Karpas-422 (cell line): ENCODE results near the gene PIGQ. TPM values are rescaled to one million over a fixed set of nuclear protein-coding genes. Genes with fewer than 3 reads are reported as not detected.

Experiments used
- DNase-seq: peaks from one replicate; pipeline ENCODE4 v3.0.0-alpha.2; 2015
- H2AFZ ChIP-seq: fragments of 200-600 bp; sonication (generic); 2 replicates; pipeline ENCODE4 v1.6.1; 2014; ENCODE audit warnings: antibody characterized with exemption, low read length, mixed read lengths
- H3K27ac ChIP-seq: fragments of 200-600 bp; sonication (generic); 2 replicates; pipeline ENCODE4 v1.5.1; 2014; ENCODE audit warnings: mild to moderate bottlenecking, low read length, moderate library complexity
- H3K27me3 ChIP-seq: fragments of 200-600 bp; sonication (generic); 2 replicates; pipeline ENCODE4 v1.6.1; 2014; ENCODE audit warnings: low read length, mixed read lengths
- H3K36me3 ChIP-seq: fragments of 200-600 bp; sonication (generic); 2 replicates; pipeline ENCODE4 v1.6.1; 2014; ENCODE audit warnings: low read length, mixed read lengths; ENCODE audit not compliant: insufficient read depth
- H3K4me1 ChIP-seq: fragments of 200-600 bp; sonication (generic); 2 replicates; pipeline ENCODE4 v1.6.1; 2014; ENCODE audit warnings: mild to moderate bottlenecking, low read length, mixed read lengths
- H3K4me2 ChIP-seq: fragments of 200-600 bp; sonication (generic); 2 replicates; pipeline ENCODE4 v1.6.1; 2014; ENCODE audit warnings: low read length, low read depth, mild to moderate bottlenecking; ENCODE audit not compliant: poor library complexity, severe bottlenecking
- H3K4me3 ChIP-seq: fragments of 200-600 bp; sonication (generic); 2 replicates; pipeline ENCODE4 v1.5.1; 2014; ENCODE audit warnings: mild to moderate bottlenecking, antibody characterized with exemption, low read length, mixed read lengths
- H3K79me2 ChIP-seq: fragments of 200-600 bp; sonication (generic); 2 replicates; pipeline ENCODE4 v1.6.1; 2014; ENCODE audit warnings: mild to moderate bottlenecking, low read length, mixed read lengths
- H3K9ac ChIP-seq: fragments of 200-600 bp; sonication (generic); 2 replicates; pipeline ENCODE4 v1.6.0; 2014; ENCODE audit warnings: low read length
- H3K9me2 ChIP-seq: fragments of 200-600 bp; sonication (generic), shearing (Covaris generic); replicated peaks from 2 replicates; pipeline ENCODE4 v1.6.0; 2014; ENCODE audit warnings: mild to moderate bottlenecking, low read length, moderate library complexity; ENCODE audit not compliant: insufficient read depth
- H3K9me3 ChIP-seq: fragments of 300-700, 200-600 bp; sonication (generic); 2 replicates; pipeline ENCODE4 v1.6.1; 2014; ENCODE audit warnings: low read length, mixed read lengths
- H4K20me1 ChIP-seq: fragments of 200-600 bp; sonication (generic); 2 replicates; pipeline ENCODE4 v1.6.1; 2014; ENCODE audit warnings: mild to moderate bottlenecking, antibody characterized with exemption, low read length, low read depth; ENCODE audit not compliant: insufficient read depth
- total RNA-seq: library from RNA; depleted of rRNA; stranded (reverse); fragments of >200 nt; shearing (Covaris generic); gene quantifications from 2 replicates; pipeline ENCODE4 v1.2.3, GENCODE V29; 2014; ENCODE audit warnings: low replicate concordance

PIGQ gene
- total RNA-seq, 1 experiment from 2014 or later, result 35.7 TPM

DNA sequence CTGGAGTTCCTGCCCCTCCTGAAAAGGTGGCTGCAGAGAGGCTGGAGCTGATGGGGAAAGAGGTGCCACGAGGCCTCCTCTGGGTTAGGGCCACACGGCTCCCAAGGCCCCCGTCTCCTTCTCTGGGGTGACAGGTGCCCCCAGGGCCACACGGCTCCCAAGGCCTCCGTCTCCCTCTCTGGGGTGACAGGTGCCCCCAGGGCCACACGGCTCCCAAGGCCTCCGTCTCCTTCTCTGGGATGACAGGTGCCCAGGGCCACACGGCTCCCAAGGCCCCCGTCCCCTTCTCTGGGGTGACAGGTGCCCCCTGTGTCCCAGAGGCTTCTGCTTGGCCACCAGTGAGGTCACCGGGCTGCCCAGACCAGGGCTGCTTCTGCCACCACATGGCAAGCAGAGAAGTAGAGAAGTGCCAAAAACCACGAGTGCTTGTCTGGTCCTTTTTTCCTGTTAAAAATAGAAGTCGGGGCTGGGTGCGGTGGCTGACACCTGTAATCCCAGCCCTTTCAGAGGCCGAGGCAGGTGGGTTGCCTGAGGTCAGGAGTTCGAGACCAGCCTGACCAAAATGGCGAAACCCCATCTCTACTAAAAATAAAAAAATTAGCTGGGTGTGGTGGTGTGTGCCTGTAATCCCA, 38.2 kb upstream of the PIGQ start:
- H3K27ac ChIP-seq, result no peak overlapping the region
- H2AFZ ChIP-seq, result no peak overlapping the region
- no peaks in the 10 kb centered on the region for H3K9me3 ChIP-seq
- peaks cover 26% of the 10 kb centered on the region for H4K20me1 ChIP-seq
- H3K79me2 ChIP-seq, result peaks cover 73% of the 10 kb centered on the region
- H3K36me3 ChIP-seq, result no peaks in the 10 kb centered on the region
- no peaks in the 10 kb centered on the region for H3K9me2 ChIP-seq
- H3K9ac ChIP-seq, result no peak overlapping the region
- H3K4me2 ChIP-seq, result no peak overlapping the region
- no peak overlapping the region for H3K4me3 ChIP-seq
- no peak for DNase-seq
- H3K4me1 ChIP-seq, result peaks cover 12% of the 10 kb centered on the region
- H3K27me3 ChIP-seq, result no peaks in the 10 kb centered on the region

DNA sequence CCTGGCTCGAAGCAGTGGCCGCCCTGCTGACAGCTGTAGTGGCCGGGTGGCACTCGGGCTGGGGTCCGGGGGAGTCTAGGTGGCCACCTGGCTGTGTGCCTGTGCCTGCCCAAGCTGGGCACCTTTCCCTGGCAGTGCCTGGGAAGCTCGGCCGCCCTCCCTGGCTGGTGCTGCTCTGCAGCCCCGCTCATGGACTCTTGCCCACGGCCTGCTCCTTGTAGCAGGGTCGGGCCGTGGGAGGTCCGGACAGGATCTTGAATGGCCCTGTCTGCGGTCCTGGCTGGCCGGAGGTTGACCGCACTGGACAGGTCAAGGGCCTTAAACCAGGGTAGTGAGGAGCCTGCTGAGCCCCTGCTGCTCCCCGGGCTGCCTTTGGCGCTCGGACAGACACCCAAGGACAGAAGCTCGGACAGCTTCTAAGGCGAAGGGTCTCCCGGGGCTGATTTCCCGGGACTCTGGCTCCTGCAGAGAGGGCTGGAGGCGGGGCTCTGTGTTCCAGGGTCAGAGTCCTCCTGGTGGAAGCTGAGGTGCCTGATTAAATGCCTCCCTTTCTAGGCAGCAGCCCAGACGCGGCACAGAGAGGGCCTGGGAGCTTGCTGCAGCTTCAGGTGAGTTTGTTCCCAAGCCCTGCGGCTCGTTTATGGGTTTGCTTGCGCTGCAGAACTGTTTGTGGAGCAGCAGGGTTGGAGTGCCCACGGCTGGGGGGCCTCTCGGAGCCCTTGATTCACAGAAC, 36.2 kb upstream of the PIGQ start:
- Histone ChIP-seq H3K4me3 (no peak overlapping the region), H3K9ac (no peak overlapping the region), H4K20me1 (peaks cover 26% of the 10 kb centered on the region), H3K4me2 (no peak overlapping the region), H3K27me3 (no peaks in the 10 kb centered on the region), H3K79me2 (peaks cover 76% of the 10 kb centered on the region), H3K9me2 (no peaks in the 10 kb centered on the region), H3K36me3 (no peaks in the 10 kb centered on the region; the same call in 1 of the 2 replicates), H3K27ac (no peak overlapping the region), H2AFZ (no peak overlapping the region), H3K9me3 (no peaks in the 10 kb centered on the region), H3K4me1 (peaks cover 9% of the 10 kb centered on the region)
- no peak for DNase-seq

DNA sequence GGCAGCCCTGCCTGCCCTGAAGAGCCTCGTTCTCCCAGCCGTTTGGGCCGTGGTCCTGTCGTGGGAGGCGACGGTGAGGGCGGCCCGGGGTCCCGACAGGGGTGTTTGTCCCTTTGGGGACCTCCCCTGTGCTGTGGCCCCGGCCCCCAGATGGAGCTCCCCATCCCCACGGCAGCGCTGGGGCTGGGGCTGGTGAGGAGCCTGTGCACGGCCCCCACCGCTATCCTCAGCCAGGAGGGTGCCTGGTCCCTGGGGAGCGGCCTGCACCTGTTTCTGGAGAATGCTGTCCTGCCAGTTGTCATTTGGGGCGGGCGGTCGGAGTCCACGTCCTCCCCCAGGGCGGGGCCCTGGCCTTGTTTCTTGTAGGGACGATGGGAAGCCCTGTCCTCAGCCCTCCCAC, 35.6 kb upstream of the PIGQ start:
- Histone ChIP-seq H4K20me1 (peaks cover 24% of the 10 kb centered on the region), H3K9me3 (no peaks in the 10 kb centered on the region), H3K9ac (no peak overlapping the region), H3K9me2 (no peaks in the 10 kb centered on the region), H3K79me2 (peaks cover 73% of the 10 kb centered on the region), H3K36me3 (peaks cover 2% of the 10 kb centered on the region), H2AFZ (no peak overlapping the region), H3K27ac (no peak overlapping the region), H3K4me2 (no peak overlapping the region), H3K4me3 (no peak overlapping the region), H3K4me1 (peaks cover 6% of the 10 kb centered on the region), H3K27me3 (no peaks in the 10 kb centered on the region)
- no peak for DNase-seq

DNA sequence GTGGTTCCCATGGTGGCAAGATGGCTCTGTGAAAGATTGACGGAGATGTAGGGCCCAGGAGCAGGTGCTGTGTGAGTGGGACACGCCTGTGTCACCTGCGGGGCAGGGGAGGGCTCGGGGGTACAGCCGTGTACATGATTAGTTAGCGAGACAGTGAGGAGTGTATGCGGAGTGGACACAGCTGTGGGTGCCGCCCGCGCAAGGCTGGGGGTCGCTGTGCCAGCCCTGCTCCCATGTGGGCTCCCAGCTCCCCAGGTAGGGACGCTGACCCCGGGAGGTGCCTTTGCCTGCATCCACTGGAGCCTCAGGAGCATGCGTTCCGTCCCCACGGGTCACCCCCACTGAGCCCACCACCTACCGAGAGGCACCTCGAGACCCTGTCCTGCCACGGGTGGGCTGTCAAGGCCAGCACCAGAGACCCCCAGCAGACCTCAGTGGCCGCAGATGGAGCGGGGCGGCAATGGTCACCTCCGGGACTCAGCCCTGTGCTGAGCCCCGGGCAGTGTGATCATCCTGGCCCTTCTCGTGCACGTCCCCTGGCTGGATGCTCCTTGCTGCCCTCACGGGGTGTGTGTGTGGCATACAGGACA, 34.8 kb upstream of the PIGQ start:
- H3K79me2 ChIP-seq, result peaks cover 73% of the 10 kb centered on the region
- DNase-seq, result no peak
- H3K27me3 ChIP-seq, result no peaks in the 10 kb centered on the region
- H3K9ac ChIP-seq, result no peak overlapping the region
- no peak overlapping the region for H3K4me3 ChIP-seq
- no peak overlapping the region for H3K27ac ChIP-seq
- H3K9me3 ChIP-seq, result no peaks in the 10 kb centered on the region
- H3K36me3 ChIP-seq, result peaks cover 3% of the 10 kb centered on the region
- H3K9me2 ChIP-seq, result no peaks in the 10 kb centered on the region
- H2AFZ ChIP-seq, result no peak overlapping the region
- peaks cover 16% of the 10 kb centered on the region for H4K20me1 ChIP-seq
- no peak overlapping the region for H3K4me2 ChIP-seq
- no peaks in the 10 kb centered on the region for H3K4me1 ChIP-seq

DNA sequence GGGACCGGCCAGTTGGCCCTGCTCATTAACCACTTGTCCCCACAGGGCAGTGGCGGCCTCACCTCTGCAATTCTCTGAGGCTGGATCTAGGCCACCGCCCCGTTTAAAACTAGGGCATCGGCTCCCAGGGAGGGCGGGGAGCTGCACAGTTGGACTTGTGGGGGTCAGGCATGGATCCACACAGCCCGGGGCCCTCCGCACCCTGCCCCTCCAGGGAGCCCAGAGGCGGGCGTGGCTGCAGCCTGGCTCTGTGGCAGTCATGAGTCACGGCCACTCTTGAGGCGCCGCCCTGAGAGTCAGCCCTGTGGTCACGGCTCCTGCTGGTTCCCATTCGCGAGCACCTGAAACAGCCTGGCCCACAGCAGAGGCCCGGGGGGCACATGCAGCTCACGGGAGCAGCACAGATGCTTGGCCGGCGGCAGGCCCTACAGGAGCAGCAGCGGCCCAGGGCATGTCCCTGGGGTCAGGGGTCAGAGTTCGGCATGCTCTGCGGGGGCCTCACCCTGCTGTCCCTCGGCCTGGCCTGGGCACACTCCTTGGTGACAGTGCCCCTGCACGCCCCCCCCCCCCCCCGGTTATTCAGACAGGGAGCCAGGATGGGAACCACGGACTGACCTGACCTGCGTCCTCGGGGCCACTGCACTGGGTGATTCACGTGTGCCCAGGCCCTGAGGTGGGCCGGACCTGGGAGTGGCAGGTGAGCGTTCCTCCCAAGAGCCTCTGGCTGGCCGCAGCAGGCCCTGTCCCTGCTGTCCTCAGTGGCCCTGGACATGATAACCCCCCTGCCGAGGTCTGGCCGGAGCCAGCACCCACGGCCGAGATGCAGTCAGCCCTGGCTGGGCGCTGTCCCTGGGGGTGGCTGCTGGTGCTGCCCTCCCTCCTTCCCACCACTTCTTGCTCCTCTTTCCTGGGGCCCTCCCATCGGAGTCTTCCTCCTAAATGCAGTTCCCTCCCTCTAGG, 34.0 kb upstream of the PIGQ start:
- Histone ChIP-seq H3K4me1 (no peaks in the 10 kb centered on the region), H3K9ac (no peak overlapping the region), H3K79me2 (peaks cover 73% of the 10 kb centered on the region), H3K27me3 (no peaks in the 10 kb centered on the region), H3K27ac (no peak overlapping the region), H2AFZ (no peak overlapping the region), H3K36me3 (peaks cover 3% of the 10 kb centered on the region), H3K4me2 (no peak overlapping the region), H3K4me3 (no peak overlapping the region), H4K20me1 (peaks cover 8% of the 10 kb centered on the region; the same call in 1 of the 2 replicates), H3K9me3 (no peaks in the 10 kb centered on the region), H3K9me2 (no peaks in the 10 kb centered on the region)
- no peak for DNase-seq

DNA sequence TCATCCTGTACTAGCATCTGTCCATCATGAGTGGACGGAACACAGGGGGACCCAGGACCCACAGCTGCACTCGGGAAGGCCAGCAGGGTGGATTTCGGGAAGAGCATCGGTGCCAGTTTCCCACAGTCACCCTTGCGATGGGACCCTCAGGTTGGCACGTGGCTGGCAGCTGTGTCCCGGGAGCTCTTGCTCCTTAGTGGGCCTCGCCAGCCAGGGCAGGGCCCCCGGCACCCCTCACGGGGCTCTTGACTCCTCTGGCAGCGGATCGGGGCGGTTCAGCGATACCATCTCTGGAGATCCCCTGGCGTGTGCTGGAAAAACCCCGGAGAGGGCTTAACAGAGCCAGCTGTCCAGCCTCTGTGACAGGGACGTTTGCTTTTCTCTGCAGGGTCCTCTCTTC, 33.0 kb upstream of the PIGQ start:
- H3K79me2 ChIP-seq, result peaks cover 71% of the 10 kb centered on the region
- H3K9ac ChIP-seq, result no peak overlapping the region
- no peak for DNase-seq
- no peak overlapping the region for H3K4me3 ChIP-seq
- no peaks in the 10 kb centered on the region for H3K4me1 ChIP-seq
- H3K27me3 ChIP-seq, result no peaks in the 10 kb centered on the region
- no peak overlapping the region for H2AFZ ChIP-seq
- H3K9me2 ChIP-seq, result no peaks in the 10 kb centered on the region
- H3K27ac ChIP-seq, result no peak overlapping the region
- H3K9me3 ChIP-seq, result no peaks in the 10 kb centered on the region
- H4K20me1 ChIP-seq, result peaks cover 5% of the 10 kb centered on the region; the same call in 1 of the 2 replicates
- no peak overlapping the region for H3K4me2 ChIP-seq
- peaks cover 3% of the 10 kb centered on the region for H3K36me3 ChIP-seq

DNA sequence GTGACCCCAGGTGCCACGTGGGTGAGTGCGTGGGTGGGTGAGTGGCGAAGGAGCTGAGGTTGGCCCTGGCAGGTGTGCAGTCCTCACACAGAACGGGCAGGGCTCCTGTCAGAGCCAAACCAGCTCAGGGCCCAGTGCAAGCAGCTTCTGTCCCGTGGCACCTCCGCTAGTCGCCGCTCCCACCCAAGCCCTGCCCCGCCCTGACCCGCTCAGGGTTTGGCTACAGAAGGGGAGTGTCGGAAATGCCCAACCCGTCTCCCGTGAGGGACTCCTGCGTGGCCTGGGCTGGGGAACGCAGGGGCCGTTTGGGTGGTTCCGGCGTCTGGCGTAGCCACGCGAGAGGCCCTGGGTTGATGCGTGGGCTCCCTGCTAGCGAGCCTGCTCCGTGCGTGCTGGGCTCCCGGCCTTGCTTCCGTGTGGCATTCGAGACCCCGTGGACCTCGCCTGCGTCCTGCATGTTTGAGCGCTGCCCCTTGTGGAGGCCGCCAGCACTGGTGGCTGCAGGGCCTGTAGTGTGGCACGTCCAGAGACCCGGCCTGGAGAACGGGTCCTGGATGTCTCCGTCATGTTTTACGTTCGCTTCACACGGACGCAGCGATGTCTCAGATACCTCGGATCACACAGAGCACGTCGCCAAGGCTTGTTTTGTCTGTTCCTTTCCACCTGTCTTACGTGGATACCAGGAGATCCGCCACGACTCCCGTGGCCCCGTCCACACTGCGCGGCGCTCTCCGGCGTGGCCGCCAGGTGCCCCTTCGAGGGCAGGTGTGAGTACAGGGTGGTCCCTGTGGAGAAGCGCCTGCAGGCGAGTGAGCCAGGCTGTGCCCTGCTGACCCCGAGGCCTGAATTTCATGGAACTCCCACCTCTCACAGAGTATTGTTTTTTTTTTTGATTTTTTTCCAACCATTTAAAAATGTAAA, 32.1 kb upstream of the PIGQ start:
- no peak overlapping the region for H3K4me3 ChIP-seq
- peaks cover 70% of the 10 kb centered on the region for H3K79me2 ChIP-seq
- H3K36me3 ChIP-seq, result peaks cover 3% of the 10 kb centered on the region
- H3K9me2 ChIP-seq, result no peaks in the 10 kb centered on the region
- no peaks in the 10 kb centered on the region for H3K9me3 ChIP-seq
- no peak overlapping the region for H3K27ac ChIP-seq
- H4K20me1 ChIP-seq, result peaks cover 8% of the 10 kb centered on the region; the same call in 1 of the 2 replicates
- H2AFZ ChIP-seq, result no peak overlapping the region
- no peak for DNase-seq
- no peaks in the 10 kb centered on the region for H3K27me3 ChIP-seq
- H3K4me1 ChIP-seq, result no peaks in the 10 kb centered on the region
- no peak overlapping the region for H3K9ac ChIP-seq
- H3K4me2 ChIP-seq, result no peak overlapping the region
